Upper lobe of left lung (tissue), 6 donors: ENCODE results near the gene PSMB7. TPM values are rescaled to one million over a fixed set of nuclear protein-coding genes. Genes with fewer than 3 reads are reported as not detected.

Experiments used
- ATAC-seq, 2 donors: fragments of 200-7000 bp; cut with Tn5 transposase; one replicate each; pipeline ENCODE4 v1.9.1; 2022; ENCODE audit warnings: mild to moderate bottlenecking in 2 of 2, moderate library complexity in 2 of 2; ENCODE audit not compliant: low FRiP score in 2 of 2
- DNase-seq, 2 donors: peaks; one replicate each; pipeline ENCODE4 v3.0.0-alpha.2; 2019 to 2020
- H3K27ac ChIP-seq, 4 donors: fragments of 200-600 bp; sonication (generic); one replicate each; pipeline ENCODE4 v1.5.1; 2016 to 2019
- H3K27me3 ChIP-seq, 4 donors: fragments of 200-600 bp; sonication (generic); one replicate each; pipeline ENCODE4 v1.5.1; 2017 to 2019
- H3K36me3 ChIP-seq, 4 donors: fragments of 200-600 bp; sonication (generic); one replicate each; pipeline ENCODE4 v1.5.1; 2016 to 2019
- H3K4me1 ChIP-seq, 4 donors: fragments of 200-600 bp; sonication (generic); one replicate each; pipeline ENCODE4 v1.5.1; 2018 to 2019
- H3K4me3 ChIP-seq, 4 donors: fragments of 200-600 bp; sonication (generic); one replicate each; pipeline ENCODE4 v1.5.1; 2017 to 2019; ENCODE audit warnings: mild to moderate bottlenecking in 2 of 4, moderate library complexity in 1 of 4
- H3K9me3 ChIP-seq, 4 donors: fragments of 200-600 bp; sonication (generic); one replicate each; pipeline ENCODE4 v1.5.1; 2018 to 2019
- CTCF ChIP-seq, 6 experiments: fragments of 450-650 bp in 4 of 6; fragments of 200-600 bp in 2 of 6; sonication (generic) in 2 of 6; IDR thresholded peaks; one replicate each; pipeline ENCODE4 v1.5.1; 2016 to 2019; ENCODE audit warnings: antibody characterized with exemption in 6 of 6
- EP300 ChIP-seq, 4 donors: sonication (generic); formaldehyde crosslinking; IDR thresholded peaks; one replicate each; pipeline ENCODE4 v1.5.1; 2017; ENCODE audit warnings: antibody characterized with exemption in 4 of 4, control low read depth in 2 of 4
- POLR2A ChIP-seq, 4 donors: fragments of 450-650 bp; IDR thresholded peaks; one replicate each; pipeline ENCODE4 v1.5.1; 2016 to 2017; ENCODE audit warnings: antibody characterized with exemption in 4 of 4, mild to moderate bottlenecking in 2 of 4
- POLR2AphosphoS5 ChIP-seq, 2 donors: sonication (generic); formaldehyde crosslinking; IDR thresholded peaks; one replicate each; pipeline ENCODE4 v1.5.1; 2017; ENCODE audit warnings: antibody characterized with exemption in 2 of 2
- WGBS, 2 donors: methylation state at CpG; one replicate each; pipeline ENCODE4 v1.1.5; 2017 to 2018; 5-methylcytosine and 5-hydroxymethylcytosine counted together
- total RNA-seq, 6 donors: library from RNA; depleted of rRNA in 4 of 6; stranded (reverse); fragments of >200 nt in 4 of 6; gene quantifications; one replicate each; pipeline versions ENCODE4 v1.1.0 to v1.2.1, GENCODE V29; 2016 to 2021
- donor health status: DM: no; HTN: no; CAD: no; lungs with moderate emphysema.
- donor health status: DM: no; HTN: yes; CAD: no; lungs with severe emphysema.

Gene PSMB7
- total RNA-seq, 6 donors from 2014 or later = 17.8 to 112 (median 87.1) TPM

DNA sequence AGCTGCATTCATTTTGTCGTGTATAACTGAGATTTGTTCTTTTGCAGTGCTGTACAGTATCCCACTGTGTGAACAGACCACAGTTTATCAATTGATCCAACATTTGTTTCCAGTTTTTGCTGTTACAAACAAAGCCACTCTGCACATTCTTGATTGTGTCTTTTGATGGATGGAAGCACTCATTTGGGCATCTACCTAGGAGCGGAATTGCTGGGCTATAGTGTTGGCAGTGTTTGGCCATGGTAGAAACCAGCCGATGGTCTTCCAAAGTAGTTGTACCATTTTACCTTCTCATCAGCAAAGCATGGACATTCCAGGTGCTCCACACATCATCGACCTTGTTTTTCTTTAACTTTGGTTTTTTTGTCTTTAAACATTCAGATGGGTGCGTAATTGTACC, 77.7 kb downstream of the PSMB7 start:
- H3K27ac ChIP-seq = no peak overlapping the region
- DNase-seq = no peak
- TF ChIP-seq POLR2A (IDR thresholded peaks at IDR 0.05) (no peak), EP300 (IDR thresholded peaks at IDR 0.05) (no peak), POLR2AphosphoS5 (IDR thresholded peaks at IDR 0.05) (no peak), CTCF (IDR thresholded peaks at IDR 0.05) (no peak)
- H3K4me1 ChIP-seq = peaks cover 0 to 10% (median 5%) of the 10 kb centered on the region in 4 donors
- no peak for ATAC-seq
- WGBS, 2 donors = 94 to 99% methylated on average over 5 of the region's 5 CpGs
- H3K9me3 ChIP-seq = no peaks in the 10 kb centered on the region
- no peaks in the 10 kb centered on the region for H3K27me3 ChIP-seq
- H3K4me3 ChIP-seq = no peak overlapping the region
- H3K36me3 ChIP-seq = peaks cover 0 to 69% (median 44%) of the 10 kb centered on the region in 4 donors

DNA sequence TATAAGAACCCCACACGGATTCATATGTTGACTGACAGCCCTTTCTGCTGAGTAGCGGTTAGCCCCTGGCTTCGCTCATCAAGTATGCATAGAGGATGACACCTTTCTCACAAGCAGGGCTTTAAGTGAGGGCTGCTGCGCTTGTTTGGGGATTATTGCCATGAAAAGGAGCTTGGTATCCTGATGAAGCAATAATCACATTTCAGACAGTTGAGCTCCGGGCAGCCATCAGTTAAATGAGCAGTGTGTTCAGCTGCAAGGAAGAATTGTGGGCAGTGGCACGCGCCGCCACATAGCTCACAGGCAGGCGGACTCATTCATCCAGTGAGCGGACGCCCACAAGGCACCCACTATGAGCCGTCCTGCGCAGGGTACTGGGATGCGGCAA, 79.9 kb downstream of the PSMB7 start:
- no peak for TF ChIP-seq EP300 (IDR thresholded peaks at IDR 0.05)
- no peak overlapping the region for H3K4me3 ChIP-seq
- no peaks in the 10 kb centered on the region for H3K4me1 ChIP-seq
- H3K9me3 ChIP-seq = no peaks in the 10 kb centered on the region
- H3K27ac ChIP-seq = no peak overlapping the region
- peak in 1 of 2 donors; percentile 24 for DNase-seq
- no peaks in the 10 kb centered on the region for H3K27me3 ChIP-seq
- 88 to 89% methylated on average over 13 to 14 of the region's 14 CpGs for WGBS, 2 donors
- no peak for ATAC-seq
- H3K36me3 ChIP-seq = peaks cover 0 to 72% (median 46%) of the 10 kb centered on the region in 4 donors

DNA sequence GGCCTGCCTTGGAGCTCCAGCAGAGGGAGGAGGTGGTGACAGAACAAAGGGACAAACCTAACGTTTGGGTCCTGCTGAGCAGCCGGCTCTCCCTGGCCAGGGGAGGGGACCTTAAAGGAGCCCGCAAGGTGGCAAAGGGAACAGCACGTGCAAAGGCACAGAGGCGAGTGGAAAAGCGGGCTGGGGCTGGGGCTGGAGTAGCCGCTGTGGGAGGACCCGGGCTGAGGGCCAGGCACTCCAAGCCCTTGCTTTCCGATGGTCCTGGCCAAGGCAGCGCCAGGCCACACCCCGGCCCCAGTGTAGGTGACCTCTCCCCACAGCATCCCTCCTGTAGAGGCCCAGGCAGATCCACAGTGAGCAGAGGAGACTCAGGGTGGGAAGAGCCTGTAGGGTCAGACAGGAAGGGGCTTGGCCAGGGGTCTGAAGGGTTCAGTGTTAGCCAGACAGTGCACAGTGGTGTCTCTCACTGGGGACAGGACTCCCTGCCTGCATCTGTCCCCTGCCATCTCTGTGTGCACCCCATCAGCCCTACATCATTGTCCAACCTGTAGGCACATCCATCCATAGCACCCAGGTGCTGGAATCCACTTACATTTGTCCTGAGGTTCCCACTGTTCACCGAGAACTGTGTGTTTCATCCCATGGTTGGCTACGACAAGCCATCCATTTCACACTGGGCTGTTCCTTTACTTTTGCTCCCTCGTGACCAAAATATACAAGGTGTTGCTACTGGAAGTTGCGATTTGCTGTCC, 80.5 kb downstream of the PSMB7 start:
- peaks cover 0 to 74% (median 49%) of the 10 kb centered on the region in 4 donors for H3K36me3 ChIP-seq
- WGBS, 2 donors = 87 to 93% methylated on average over 15 of the region's 15 CpGs
- TF ChIP-seq CTCF (IDR thresholded peaks at IDR 0.05) (no peak), POLR2A (IDR thresholded peaks at IDR 0.05) (no peak), EP300 (IDR thresholded peaks at IDR 0.05) (no peak), POLR2AphosphoS5 (IDR thresholded peaks at IDR 0.05) (no peak)

GRCh38 chr9:124333203-124333579, 82.1 kb downstream of the PSMB7 start:
- TF ChIP-seq POLR2A (IDR thresholded peaks at IDR 0.05) (no peak), EP300 (IDR thresholded peaks at IDR 0.05) (no peak), POLR2AphosphoS5 (IDR thresholded peaks at IDR 0.05) (no peak), CTCF (IDR thresholded peaks at IDR 0.05) (no peak)
- H3K27me3 ChIP-seq = no peaks in the 10 kb centered on the region
- WGBS, 2 donors = 96 to 99% methylated on average over 7 of the region's 7 CpGs
- no peak for DNase-seq
- H3K36me3 ChIP-seq = peaks cover 2 to 84% (median 60%) of the 10 kb centered on the region in 4 donors
- H3K4me3 ChIP-seq = no peak overlapping the region
- no peaks in the 10 kb centered on the region for H3K4me1 ChIP-seq
- H3K27ac ChIP-seq = no peak overlapping the region
- no peak for ATAC-seq
- H3K9me3 ChIP-seq = no peaks in the 10 kb centered on the region

More for the DNA sequence above, 80.5 kb downstream of the PSMB7 start:
- Histone ChIP-seq H3K4me1 (no peaks in the 10 kb centered on the region), H3K27ac (no peak overlapping the region), H3K4me3 (no peak overlapping the region), H3K27me3 (no peaks in the 10 kb centered on the region), H3K9me3 (no peaks in the 10 kb centered on the region)
- DNase-seq (peak in 1 of 2 donors; percentile 60), ATAC-seq (no peak)

DNA sequence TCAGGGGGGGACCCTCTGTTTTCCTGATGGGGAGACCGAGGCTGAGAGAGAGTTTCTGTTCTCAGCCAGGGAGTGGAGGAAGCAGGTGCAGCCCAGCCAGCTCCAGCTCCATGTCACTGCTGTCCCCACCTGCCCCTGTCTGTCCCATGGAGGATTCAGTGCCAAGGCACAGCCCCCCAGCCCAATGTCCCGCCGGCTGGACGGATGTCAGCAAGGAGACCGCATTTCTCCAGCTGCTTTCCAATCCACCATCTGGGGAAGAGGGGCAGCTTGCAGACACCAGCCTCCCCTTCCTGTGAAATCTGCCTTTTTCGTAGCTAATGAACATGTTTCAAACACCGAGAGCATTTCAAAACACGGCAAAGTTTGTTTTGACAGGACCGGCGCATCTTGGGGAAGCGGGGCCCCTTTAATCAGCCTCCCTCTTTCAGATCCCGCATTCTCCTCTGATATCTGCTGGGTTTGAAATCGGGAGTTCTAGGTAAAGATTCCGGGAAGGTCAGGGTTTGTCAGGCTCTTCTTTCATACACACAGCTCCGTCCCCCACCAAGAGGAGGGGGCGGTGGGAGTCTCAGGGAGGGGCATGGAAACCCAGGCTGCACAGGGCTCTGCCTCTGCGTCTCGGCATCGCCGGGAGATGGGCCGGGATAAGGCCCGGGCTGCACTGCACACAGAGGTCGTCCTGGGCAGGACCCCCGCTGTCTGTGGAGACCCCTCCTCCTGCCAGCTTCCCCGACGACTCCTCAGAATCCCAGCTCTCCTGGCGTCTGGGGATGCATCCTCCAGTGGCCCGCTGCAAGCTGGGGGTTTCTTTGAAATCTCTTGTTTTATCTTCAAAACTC, 82.7 kb downstream of the PSMB7 start:
- no peak overlapping the region for H3K27ac ChIP-seq
- H3K27me3 ChIP-seq = no peaks in the 10 kb centered on the region
- TF ChIP-seq POLR2A (IDR thresholded peaks at IDR 0.05) = no peak
- no peak for TF ChIP-seq POLR2AphosphoS5 (IDR thresholded peaks at IDR 0.05)
- no peak for TF ChIP-seq EP300 (IDR thresholded peaks at IDR 0.05)
- TF ChIP-seq CTCF (IDR thresholded peaks at IDR 0.05) = no peak
- no peaks in the 10 kb centered on the region for H3K4me1 ChIP-seq
- DNase-seq (peak in 1 of 2 donors; percentile 59), ATAC-seq (no peak)
- H3K36me3 ChIP-seq = peaks cover 7 to 84% (median 61%) of the 10 kb centered on the region in 4 donors
- WGBS, 2 donors = 85 to 87% methylated on average over 21 to 28 of the region's 28 CpGs
- no peaks in the 10 kb centered on the region for H3K9me3 ChIP-seq
- H3K4me3 ChIP-seq = no peak overlapping the region
